ENCODE data around the gene NELL1.

DNA sequence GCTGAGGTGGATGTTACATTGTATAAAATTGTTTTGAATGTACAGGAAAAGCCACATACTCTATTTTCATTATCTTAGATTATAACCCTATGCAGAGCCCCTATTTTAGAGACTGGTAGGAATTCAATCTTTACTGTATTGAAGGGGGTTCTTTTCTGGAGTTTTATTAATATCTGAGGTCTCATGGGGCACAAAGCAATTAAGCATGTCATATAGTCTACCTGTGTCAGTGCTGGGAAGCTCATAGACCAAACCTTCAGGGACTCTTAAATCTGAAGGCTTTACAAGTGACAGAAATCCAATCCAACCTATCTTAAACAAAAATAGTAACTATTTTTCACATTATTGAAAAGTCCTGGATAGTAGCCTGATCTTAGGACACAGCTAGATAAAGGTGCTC lies 733.7 kb downstream of the NELL1 start:
- TF ChIP-seq, protein P1, sequence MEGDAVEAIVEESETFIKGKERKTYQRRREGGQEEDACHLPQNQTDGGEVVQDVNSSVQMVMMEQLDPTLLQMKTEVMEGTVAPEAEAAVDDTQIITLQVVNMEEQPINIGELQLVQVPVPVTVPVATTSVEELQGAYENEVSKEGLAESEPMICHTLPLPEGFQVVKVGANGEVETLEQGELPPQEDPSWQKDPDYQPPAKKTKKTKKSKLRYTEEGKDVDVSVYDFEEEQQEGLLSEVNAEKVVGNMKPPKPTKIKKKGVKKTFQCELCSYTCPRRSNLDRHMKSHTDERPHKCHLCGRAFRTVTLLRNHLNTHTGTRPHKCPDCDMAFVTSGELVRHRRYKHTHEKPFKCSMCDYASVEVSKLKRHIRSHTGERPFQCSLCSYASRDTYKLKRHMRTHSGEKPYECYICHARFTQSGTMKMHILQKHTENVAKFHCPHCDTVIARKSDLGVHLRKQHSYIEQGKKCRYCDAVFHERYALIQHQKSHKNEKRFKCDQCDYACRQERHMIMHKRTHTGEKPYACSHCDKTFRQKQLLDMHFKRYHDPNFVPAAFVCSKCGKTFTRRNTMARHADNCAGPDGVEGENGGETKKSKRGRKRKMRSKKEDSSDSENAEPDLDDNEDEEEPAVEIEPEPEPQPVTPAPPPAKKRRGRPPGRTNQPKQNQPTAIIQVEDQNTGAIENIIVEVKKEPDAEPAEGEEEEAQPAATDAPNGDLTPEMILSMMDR (IDR thresholded peaks at IDR 0.05) = no peak
- TF ChIP-seq POLR2A (IDR thresholded peaks at IDR 0.05) = no peak
